Astrocyte of the cerebellum (primary cell): ENCODE measurements around the gene PLET1.

ENCODE experiments used
- DNase-seq: peaks from one replicate; pipeline ENCODE4 v3.0.0-alpha.2; 2011; ENCODE audit warnings: low read depth
- H3K4me3 ChIP-seq: 2 replicates; pipeline ENCODE4 v1.5.1; 2011; ENCODE audit warnings: mild to moderate bottlenecking, low read depth, low read length, moderate library complexity
- CTCF ChIP-seq: IDR thresholded peaks from 2 replicates; pipeline ENCODE4 v1.5.1; 2012; ENCODE audit warnings: low read length, low read depth, moderate library complexity, mild to moderate bottlenecking; ENCODE audit errors: missing control alignments
- in situ Hi-C: cut with HindIII; loops from 2 replicates; pipeline ENCODE4 v1.10.0; 2017; ENCODE audit warnings: low sequenced_read_pairs

Gene PLET1

GRCh38 chr11:112293614-112294013, 33.0 kb upstream of the PLET1 start:
- no peak for DNase-seq
- no peak overlapping the region for H3K4me3 ChIP-seq
- no peak for TF ChIP-seq CTCF
- in situ Hi-C loops = loop anchor here (5.0 kb wide), 1 partner anchor 76 kb away; no protein-coding TSS in a partner anchor

DNA sequence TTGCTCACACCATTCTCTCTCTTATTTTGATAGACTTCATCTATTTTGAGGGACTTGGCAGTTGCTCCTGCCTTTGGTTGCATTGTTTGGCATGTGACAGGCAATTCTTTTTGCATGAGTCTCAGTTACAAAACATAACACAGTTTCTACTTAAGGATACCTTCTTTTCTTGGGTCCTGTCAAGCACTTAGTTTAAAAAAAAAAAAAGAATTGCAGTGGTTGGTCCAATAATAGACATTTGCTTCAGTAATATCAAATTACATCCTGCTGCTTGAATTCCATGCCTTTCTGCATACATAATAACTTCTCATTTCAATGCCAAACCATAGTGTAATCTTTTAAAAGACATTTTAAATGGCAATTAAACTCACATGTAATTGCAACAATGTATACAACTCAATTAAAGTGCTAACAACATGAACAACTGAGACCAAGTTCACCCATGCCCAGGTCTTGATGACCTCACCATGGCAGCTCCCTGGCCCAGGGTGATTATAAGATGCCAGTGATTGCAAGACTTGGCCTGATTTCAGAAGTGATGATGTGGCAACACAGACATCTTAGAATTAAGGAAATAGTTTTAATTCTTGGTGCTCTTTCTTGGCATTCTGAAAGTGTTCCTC, 32.2 kb upstream of the PLET1 start:
- in situ Hi-C loops = loop anchor here (5.0 kb wide), 1 partner anchor 76 kb away; no protein-coding TSS in a partner anchor
- TF ChIP-seq CTCF = no peak

GRCh38 chr11:112292188-112292587, 31.5 kb upstream of the PLET1 start:
- in situ Hi-C loops = loop anchor here (5.0 kb wide), 1 partner anchor 75 kb away; no protein-coding TSS in a partner anchor
- no peak for DNase-seq
- H3K4me3 ChIP-seq = no peak overlapping the region
- no peak for TF ChIP-seq CTCF

More for the DNA sequence above, 32.2 kb upstream of the PLET1 start:
- peak; percentile 80 for DNase-seq
- no peak overlapping the region for H3K4me3 ChIP-seq

GRCh38 chr11:112291191-112291590, 30.5 kb upstream of the PLET1 start:
- no peak for DNase-seq
- no peak overlapping the region for H3K4me3 ChIP-seq
- in situ Hi-C loops = loop anchor here (5.0 kb wide), 1 partner anchor 74 kb away; no protein-coding TSS in a partner anchor
- TF ChIP-seq CTCF = no peak

DNA sequence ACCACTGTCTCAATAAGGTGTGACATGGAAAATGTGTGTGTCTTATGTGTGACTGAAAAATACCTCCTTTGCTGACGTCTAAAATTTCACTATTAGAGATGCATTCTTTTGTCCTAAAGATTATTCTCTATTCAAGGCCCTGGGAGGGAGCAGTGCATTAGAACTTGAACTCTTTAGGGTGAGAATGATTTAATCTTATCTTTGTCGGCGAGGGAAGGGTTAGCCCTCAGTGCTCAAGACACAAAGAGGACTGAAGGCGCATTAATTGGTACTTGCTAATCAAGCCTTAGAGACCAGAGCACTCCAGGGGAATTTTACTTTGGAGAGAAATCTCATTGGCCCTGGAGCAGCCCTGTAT, 29.8 kb upstream of the PLET1 start:
- H3K4me3 ChIP-seq = peak overlapping the region; percentile 54
- DNase-seq = no peak
- in situ Hi-C loops = loop anchor here (5.0 kb wide), 1 partner anchor 73 kb away; no protein-coding TSS in a partner anchor
- no peak for TF ChIP-seq CTCF

DNA sequence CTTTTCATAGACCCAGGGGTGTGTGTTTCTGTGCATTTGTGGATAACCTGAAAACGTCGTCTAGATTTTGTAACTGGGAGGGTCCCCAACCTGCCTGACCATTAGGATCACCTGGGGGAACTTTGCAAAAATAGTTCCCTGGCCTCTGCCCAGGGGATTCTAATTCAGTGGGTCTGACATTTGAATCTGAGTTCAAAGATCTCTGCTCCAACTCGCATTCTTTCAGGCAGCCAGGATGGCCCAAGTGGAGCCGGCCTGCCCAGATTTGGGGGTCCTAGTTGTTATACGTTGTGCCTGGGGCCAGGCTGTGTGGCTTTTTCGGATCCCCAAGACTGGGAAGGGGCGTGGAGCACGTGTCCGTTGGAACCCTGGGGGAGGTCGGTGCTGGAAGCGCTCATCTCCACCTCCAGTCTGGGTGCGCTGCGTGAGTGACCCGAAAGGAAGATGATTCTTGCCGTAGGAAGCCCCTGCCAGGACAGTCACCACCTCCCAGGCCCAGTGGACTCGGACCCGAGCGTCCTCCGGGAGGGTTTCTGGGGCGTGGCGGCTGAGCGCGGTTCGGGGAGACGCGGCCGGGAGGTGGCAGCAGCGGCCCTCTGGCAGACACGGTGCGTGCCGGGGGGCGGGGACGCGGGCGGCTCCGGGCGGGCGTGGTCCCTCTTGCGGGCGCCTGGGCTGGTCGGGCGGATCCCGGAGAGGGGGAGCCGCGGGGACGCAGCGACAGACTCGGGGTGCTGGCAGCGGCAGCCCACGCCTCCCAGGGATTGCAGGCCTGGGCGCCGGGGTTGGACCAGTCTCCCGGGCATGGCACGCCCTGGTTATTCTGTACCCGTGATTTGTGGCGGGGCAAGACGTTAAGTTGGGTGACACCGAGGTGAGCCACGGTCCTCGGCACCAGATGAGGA, 29.2 kb upstream of the PLET1 start:
- peak overlapping the region; percentile 54 for H3K4me3 ChIP-seq
- DNase-seq = no peak
- in situ Hi-C loops = loop anchor here (5.0 kb wide), 1 partner anchor 73 kb away; no protein-coding TSS in a partner anchor
- TF ChIP-seq CTCF = peak; percentile 70
